ENCODE data around the gene PEX7.
A peak's percentile ranks its signal among the peaks of the same experiment; 100 is the strongest.

Gene PEX7

GRCh38 chr6:136914947-136915346 is 92.6 kb downstream of the PEX7 start:
- Histone ChIP-seq H3K27ac (ENCODE audit: low read length, poor library complexity, severe bottlenecking) (no peak overlapping the region), H3K14ac (ENCODE audit: low read length in 2 of 2) (no peak overlapping the region), H3K4ac (ENCODE audit: low read depth in 1 of 2, low read length in 2 of 2) (no peak overlapping the region)

GRCh38 chr6:136918706-136919105 is 96.3 kb downstream of the PEX7 start:
- Histone ChIP-seq H2BK15ac (ENCODE audit: low read depth, poor library complexity, severe bottlenecking) (no peak overlapping the region), H3K9me3 (ENCODE audit: control insufficient read depth, low read length) (no peaks in the 10 kb centered on the region), H2BK120ac (ENCODE audit: low read depth, low read length) (no peak overlapping the region), H3K27me3 (ENCODE audit: control insufficient read depth in 1 of 2, insufficient read depth in 1 of 2, low read length in 2 of 2) (peaks cover 19 to 50% of the 10 kb centered on the region in 2 experiments), H3K79me1 (replicated peaks; ENCODE audit: low read length, poor library complexity, severe bottlenecking) (no peaks in the 10 kb centered on the region), H3K23ac (ENCODE audit: low read length in 2 of 2) (no peak overlapping the region), H3K27ac (ENCODE audit: low read length, poor library complexity, severe bottlenecking) (no peak overlapping the region), H4K91ac (ENCODE audit: low read length) (no peak overlapping the region), H3K4ac (ENCODE audit: low read depth in 1 of 2, low read length in 2 of 2) (no peak overlapping the region), H3K4me3 (ENCODE audit: insufficient read depth in 1 of 2, low read depth in 1 of 2, low read length in 2 of 2) (no peak overlapping the region), H3K9ac (ENCODE audit: low read length) (no peak overlapping the region), H4K8ac (ENCODE audit: low read length) (no peak overlapping the region), H3K14ac (ENCODE audit: low read length in 2 of 2) (no peak overlapping the region), H2BK5ac (ENCODE audit: low read depth, low read length, poor library complexity, severe bottlenecking) (no peak overlapping the region), H3K4me2 (ENCODE audit: low read length, poor library complexity, severe bottlenecking) (no peak overlapping the region), H3K18ac (ENCODE audit: low read depth in 1 of 2, low read length in 2 of 2) (no peak overlapping the region), H3K36me3 (ENCODE audit: control insufficient read depth in 1 of 2, insufficient read depth in 2 of 2, low read depth in 1 of 2, low read length in 2 of 2) (peaks cover 0 to 13% of the 10 kb centered on the region in 2 experiments), H2AFZ (ENCODE audit: low read depth, low read length) (no peak overlapping the region), H2BK12ac (ENCODE audit: low read length in 2 of 2) (no peak overlapping the region), H2AK5ac (ENCODE audit: low read length, severe bottlenecking) (no peak overlapping the region), H3K4me1 (ENCODE audit: control insufficient read depth, insufficient read depth, low read depth, low read length) (peaks cover 22% of the 10 kb centered on the region)
- 94% methylated on average over 3 of the region's 3 CpGs for WGBS
- DNase-seq = no peak

More at GRCh38 chr6:136914947-136915346, 92.6 kb downstream of the PEX7 start:
- H2BK15ac ChIP-seq (ENCODE audit: low read depth, poor library complexity, severe bottlenecking) = no peak overlapping the region
- H2BK12ac ChIP-seq (ENCODE audit: low read length in 2 of 2) = no peak overlapping the region
- H2AFZ ChIP-seq (ENCODE audit: low read depth, low read length) = no peak overlapping the region
- H2AK5ac ChIP-seq (ENCODE audit: low read length, severe bottlenecking) = no peak overlapping the region
- H3K9me3 ChIP-seq (ENCODE audit: control insufficient read depth, low read length) = no peaks in the 10 kb centered on the region
- H3K18ac ChIP-seq (ENCODE audit: low read depth in 1 of 2, low read length in 2 of 2) = no peak overlapping the region
- no peak overlapping the region for H3K4me2 ChIP-seq (ENCODE audit: low read length, poor library complexity, severe bottlenecking)
- no peaks in the 10 kb centered on the region for H3K79me1 ChIP-seq (replicated peaks; ENCODE audit: low read length, poor library complexity, severe bottlenecking)
- H3K23ac ChIP-seq (ENCODE audit: low read length in 2 of 2) = no peak overlapping the region
- H3K9ac ChIP-seq (ENCODE audit: low read length) = no peak overlapping the region
- H3K4me1 ChIP-seq (ENCODE audit: control insufficient read depth, insufficient read depth, low read depth, low read length) = no peaks in the 10 kb centered on the region
- no peak overlapping the region for H4K91ac ChIP-seq (ENCODE audit: low read length)
- WGBS = 82% methylated on average over 1 of the region's 1 CpG
- H3K4me3 ChIP-seq (ENCODE audit: insufficient read depth in 1 of 2, low read depth in 1 of 2, low read length in 2 of 2) = no peak overlapping the region
- no peak overlapping the region for H2BK5ac ChIP-seq (ENCODE audit: low read depth, low read length, poor library complexity, severe bottlenecking)
- H4K8ac ChIP-seq (ENCODE audit: low read length) = no peak overlapping the region
- H2BK120ac ChIP-seq (ENCODE audit: low read depth, low read length) = no peak overlapping the region
- peaks cover 0 to 15% of the 10 kb centered on the region in 2 experiments for H3K27me3 ChIP-seq (ENCODE audit: control insufficient read depth in 1 of 2, insufficient read depth in 1 of 2, low read length in 2 of 2)
- peaks cover 0 to 13% of the 10 kb centered on the region in 2 experiments for H3K36me3 ChIP-seq (ENCODE audit: control insufficient read depth in 1 of 2, insufficient read depth in 2 of 2, low read depth in 1 of 2, low read length in 2 of 2)
- DNase-seq = no peak

DNA sequence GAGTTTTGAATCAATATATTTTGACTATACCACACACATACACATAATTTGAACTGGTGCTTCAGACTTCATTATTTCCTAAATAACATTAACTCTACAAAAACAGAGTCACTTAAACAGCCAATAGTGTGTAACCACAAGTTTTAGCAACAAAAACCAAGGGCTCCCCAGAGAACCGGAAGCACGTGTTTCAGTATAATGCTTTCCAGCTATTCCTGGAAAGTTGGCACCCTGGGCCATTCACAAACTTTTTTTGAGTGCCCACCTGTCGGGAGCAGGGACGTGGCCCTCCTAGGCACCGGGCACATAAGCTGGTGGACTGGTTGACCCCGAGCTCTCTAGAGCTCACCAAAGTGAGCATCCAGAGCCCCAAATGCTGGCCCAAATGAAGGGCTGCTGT is 97.8 kb downstream of the PEX7 start:
- Histone ChIP-seq H3K79me1 (replicated peaks; ENCODE audit: low read length, poor library complexity, severe bottlenecking) (no peaks in the 10 kb centered on the region), H2BK12ac (ENCODE audit: low read length in 2 of 2) (no peak overlapping the region), H3K4me3 (ENCODE audit: insufficient read depth in 1 of 2, low read depth in 1 of 2, low read length in 2 of 2) (peak overlapping the region in 1 of 2 experiments; percentile 69), H3K36me3 (ENCODE audit: control insufficient read depth in 1 of 2, insufficient read depth in 2 of 2, low read depth in 1 of 2, low read length in 2 of 2) (peaks cover 0 to 5% of the 10 kb centered on the region in 2 experiments), H3K9me3 (ENCODE audit: control insufficient read depth, low read length) (no peaks in the 10 kb centered on the region), H4K91ac (ENCODE audit: low read length) (no peak overlapping the region), H3K23ac (ENCODE audit: low read length in 2 of 2) (no peak overlapping the region), H2BK15ac (ENCODE audit: low read depth, poor library complexity, severe bottlenecking) (no peak overlapping the region), H3K14ac (ENCODE audit: low read length in 2 of 2) (no peak overlapping the region), H4K8ac (ENCODE audit: low read length) (no peak overlapping the region), H2BK120ac (ENCODE audit: low read depth, low read length) (no peak overlapping the region), H3K4me1 (ENCODE audit: control insufficient read depth, insufficient read depth, low read depth, low read length) (peaks cover 22% of the 10 kb centered on the region), H3K4me2 (ENCODE audit: low read length, poor library complexity, severe bottlenecking) (no peak overlapping the region), H2AFZ (ENCODE audit: low read depth, low read length) (no peak overlapping the region), H3K18ac (ENCODE audit: low read depth in 1 of 2, low read length in 2 of 2) (no peak overlapping the region), H2BK5ac (ENCODE audit: low read depth, low read length, poor library complexity, severe bottlenecking) (no peak overlapping the region), H2AK5ac (ENCODE audit: low read length, severe bottlenecking) (no peak overlapping the region), H3K4ac (ENCODE audit: low read depth in 1 of 2, low read length in 2 of 2) (no peak overlapping the region), H3K27me3 (ENCODE audit: control insufficient read depth in 1 of 2, insufficient read depth in 1 of 2, low read length in 2 of 2) (peaks cover 27 to 65% of the 10 kb centered on the region in 2 experiments), H3K27ac (ENCODE audit: low read length, poor library complexity, severe bottlenecking) (no peak overlapping the region), H3K9ac (ENCODE audit: low read length) (no peak overlapping the region)
- no peak for DNase-seq
- 81% methylated on average over 6 of the region's 6 CpGs for WGBS

GRCh38 chr6:136920671-136921380 is 98.4 kb downstream of the PEX7 start:
- 8% methylated on average over 37 of the region's 37 CpGs for WGBS
- no peak overlapping the region for H2BK12ac ChIP-seq (ENCODE audit: low read length in 2 of 2)
- H3K4me2 ChIP-seq (ENCODE audit: low read length, poor library complexity, severe bottlenecking) = peak overlapping the region; percentile 96
- H3K4ac ChIP-seq (ENCODE audit: low read depth in 1 of 2, low read length in 2 of 2) = no peak overlapping the region
- H3K4me3 ChIP-seq (ENCODE audit: insufficient read depth in 1 of 2, low read depth in 1 of 2, low read length in 2 of 2) = peak overlapping the region; percentile 35 to 69
- H3K9ac ChIP-seq (ENCODE audit: low read length) = no peak overlapping the region
- peaks cover 22% of the 10 kb centered on the region for H3K4me1 ChIP-seq (ENCODE audit: control insufficient read depth, insufficient read depth, low read depth, low read length)
- DNase-seq = peak; percentile 37
- no peak overlapping the region for H2BK15ac ChIP-seq (ENCODE audit: low read depth, poor library complexity, severe bottlenecking)
- peaks cover 27 to 71% of the 10 kb centered on the region in 2 experiments for H3K27me3 ChIP-seq (ENCODE audit: control insufficient read depth in 1 of 2, insufficient read depth in 1 of 2, low read length in 2 of 2)
- no peaks in the 10 kb centered on the region for H3K79me1 ChIP-seq (replicated peaks; ENCODE audit: low read length, poor library complexity, severe bottlenecking)
- H3K18ac ChIP-seq (ENCODE audit: low read depth in 1 of 2, low read length in 2 of 2) = no peak overlapping the region
- no peak overlapping the region for H3K27ac ChIP-seq (ENCODE audit: low read length, poor library complexity, severe bottlenecking)
- H3K14ac ChIP-seq (ENCODE audit: low read length in 2 of 2) = no peak overlapping the region
- H2AFZ ChIP-seq (ENCODE audit: low read depth, low read length) = no peak overlapping the region
- H2BK5ac ChIP-seq (ENCODE audit: low read depth, low read length, poor library complexity, severe bottlenecking) = no peak overlapping the region
- H3K23ac ChIP-seq (ENCODE audit: low read length in 2 of 2) = peak overlapping the region in 1 of 2 experiments; percentile 9
- peaks cover 0 to under 1% of the 10 kb centered on the region in 2 experiments for H3K36me3 ChIP-seq (ENCODE audit: control insufficient read depth in 1 of 2, insufficient read depth in 2 of 2, low read depth in 1 of 2, low read length in 2 of 2)
- no peaks in the 10 kb centered on the region for H3K9me3 ChIP-seq (ENCODE audit: control insufficient read depth, low read length)
- H4K8ac ChIP-seq (ENCODE audit: low read length) = no peak overlapping the region
- H2BK120ac ChIP-seq (ENCODE audit: low read depth, low read length) = no peak overlapping the region
- H2AK5ac ChIP-seq (ENCODE audit: low read length, severe bottlenecking) = no peak overlapping the region
- H4K91ac ChIP-seq (ENCODE audit: low read length) = no peak overlapping the region
